DMS79 treated with DMSO at 0.1 percent for 48 hours (cell line): ENCODE data around the gene IGFALS.
"Not testable (repeated sequence)": the region's sequence is repeated elsewhere in the genome, so short reads cannot be mapped to it uniquely, and the experiment has no call there.

ENCODE experiments used
- DNase-seq: peaks from one replicate; lab custom pipeline; 2025; lab: John Stamatoyannopoulos, UW

IGFALS gene

GRCh38 chr16:1818204-1818872, 24.8 kb upstream of the IGFALS start:
- no peak for DNase-seq

DNA sequence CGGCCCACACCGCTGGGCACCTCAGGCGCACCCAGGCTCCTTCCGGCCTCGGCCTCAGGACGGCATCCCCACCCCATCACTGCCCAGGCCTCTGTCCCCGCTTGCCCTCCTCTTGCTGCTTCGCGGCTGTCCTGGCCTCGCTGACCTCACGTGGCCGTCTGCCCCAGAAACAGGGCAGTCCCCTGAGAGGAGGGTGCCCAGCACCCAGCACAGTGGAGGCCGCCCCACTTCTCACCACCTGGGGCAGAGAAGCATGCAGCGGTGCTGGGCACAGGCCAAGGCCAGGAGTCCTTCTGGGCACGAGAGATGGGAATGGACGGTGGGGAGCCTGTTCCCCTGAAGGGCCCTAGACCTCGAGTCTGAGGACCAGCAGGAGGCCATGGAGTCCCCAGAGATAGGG, 24.2 kb upstream of the IGFALS start:
- DNase-seq: no peak

DNA sequence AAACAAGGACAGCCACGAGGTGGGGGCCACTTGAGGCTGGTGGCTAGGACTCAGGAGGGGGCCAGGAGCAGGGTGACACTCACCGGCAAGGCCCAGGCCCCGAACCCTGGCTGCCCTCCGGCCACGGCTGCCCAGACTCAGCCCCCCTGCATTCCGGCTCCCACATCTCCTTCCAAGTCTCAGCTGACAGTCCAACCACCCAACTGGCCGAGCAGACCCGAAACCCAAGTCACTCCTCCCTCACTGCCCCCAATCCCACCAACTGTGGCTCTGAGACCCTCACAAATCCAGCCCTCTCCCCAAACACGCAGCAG, 23.7 kb upstream of the IGFALS start:
- no peak for DNase-seq

DNA sequence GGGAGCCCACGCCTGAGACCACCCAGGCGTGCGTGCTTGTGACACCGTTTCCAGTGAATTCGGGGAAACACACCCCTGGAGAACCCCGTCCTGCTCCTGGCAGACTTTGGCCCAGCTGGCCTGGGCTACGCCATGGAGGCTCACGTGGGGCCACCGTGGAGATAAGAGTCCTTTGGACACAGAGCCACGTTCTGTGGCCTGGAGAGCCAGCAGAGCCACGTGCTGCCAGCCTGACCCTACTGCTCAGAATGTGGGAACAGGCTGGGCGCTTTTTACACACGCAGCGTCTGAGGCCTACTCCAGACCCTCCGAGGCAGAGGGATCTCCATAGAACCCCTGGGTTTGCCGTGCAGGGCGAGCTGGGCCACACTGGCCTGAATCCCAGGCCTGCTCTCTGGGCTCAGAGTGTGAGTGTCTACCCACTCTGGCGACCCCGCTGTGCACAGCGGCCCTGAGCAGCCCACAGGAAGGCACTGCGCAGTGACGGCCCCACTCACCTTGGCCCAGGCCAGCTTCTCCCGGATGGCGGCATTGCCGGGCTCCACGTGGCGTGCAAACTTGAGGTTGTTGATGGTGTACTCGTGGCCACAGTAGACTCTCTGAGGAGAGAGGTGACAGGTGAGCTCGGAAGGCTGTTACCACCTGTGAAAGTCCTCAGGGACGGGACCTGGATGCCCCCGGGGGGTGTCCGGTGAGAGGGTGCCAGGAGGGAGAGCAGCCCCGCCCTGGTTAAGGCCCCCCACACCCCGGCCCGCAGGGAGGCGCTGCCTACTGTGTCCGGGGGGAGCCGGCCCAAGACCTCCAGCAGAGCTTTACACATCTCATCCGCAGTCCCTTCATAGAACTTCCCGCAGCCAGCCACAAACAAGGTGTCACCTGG, 23.1 kb upstream of the IGFALS start:
- DNase-seq: no peak

DNA sequence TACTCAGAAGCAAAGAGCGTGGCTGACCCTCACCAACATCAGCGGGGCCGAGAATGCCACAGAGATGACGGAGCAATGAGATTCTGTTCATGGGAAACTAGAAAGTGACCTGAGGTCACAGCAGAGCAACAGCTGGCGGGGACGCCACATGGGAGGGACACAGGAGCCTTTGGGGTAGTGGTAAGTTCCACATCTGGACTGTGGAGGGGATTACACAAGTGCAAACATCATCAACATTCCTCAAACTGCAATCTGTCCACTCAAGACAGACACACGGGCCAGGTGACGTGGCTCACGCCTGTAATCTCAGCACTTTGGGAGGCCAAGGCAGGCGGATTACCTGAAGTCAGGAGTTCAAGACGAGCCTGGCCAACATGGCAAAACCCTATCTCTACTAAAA, 22.0 kb upstream of the IGFALS start:
- no peak for DNase-seq

DNA sequence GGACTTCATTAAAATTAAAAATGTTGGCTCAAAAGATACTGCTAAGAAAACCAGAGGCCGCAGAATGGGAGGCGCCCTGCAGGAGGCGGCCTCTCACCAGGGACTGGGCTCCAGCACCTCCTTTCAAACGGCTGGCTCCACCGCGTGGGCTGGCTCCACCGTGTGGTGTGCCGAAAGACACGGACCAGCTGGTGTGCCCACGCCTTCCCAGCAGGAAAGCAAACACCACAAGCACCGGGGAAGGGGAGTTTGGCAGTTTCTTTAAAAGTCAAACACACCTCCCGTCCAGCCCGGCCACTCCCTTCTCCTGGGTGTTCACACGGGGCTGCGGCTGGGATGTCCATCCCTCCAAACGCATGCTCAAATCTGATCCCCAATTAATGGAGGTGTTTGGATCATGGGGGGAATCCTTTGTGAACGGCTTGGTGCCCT, 19.2 kb upstream of the IGFALS start:
- peak; percentile 5 for DNase-seq

- DNase-seq: no peak
These were observed 17.0 kb upstream of the IGFALS start for GRCh38 chr16:1810536-1810935.

DNA sequence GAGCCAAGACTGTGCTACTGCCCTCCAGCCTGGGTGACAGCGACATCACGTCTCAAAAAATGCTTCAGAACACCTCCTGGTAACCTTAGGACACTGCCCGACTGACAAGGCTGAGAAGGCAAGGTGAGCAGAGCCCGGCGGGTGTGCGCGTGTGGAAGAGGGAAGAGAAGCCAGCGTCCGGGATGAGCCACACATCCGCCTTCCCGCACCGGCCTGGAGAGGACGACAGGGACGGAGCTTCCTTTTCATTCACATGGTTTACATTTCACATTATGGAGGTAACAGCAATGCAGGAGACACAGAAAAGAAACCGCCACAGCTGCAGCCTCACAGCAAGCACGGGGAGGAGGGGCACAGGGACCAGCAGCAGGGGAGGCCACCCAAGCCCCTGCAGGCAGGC, 16.6 kb upstream of the IGFALS start:
- no peak for DNase-seq

GRCh38 chr16:1809281-1809801, 15.8 kb upstream of the IGFALS start:
- DNase-seq: no peak

DNA sequence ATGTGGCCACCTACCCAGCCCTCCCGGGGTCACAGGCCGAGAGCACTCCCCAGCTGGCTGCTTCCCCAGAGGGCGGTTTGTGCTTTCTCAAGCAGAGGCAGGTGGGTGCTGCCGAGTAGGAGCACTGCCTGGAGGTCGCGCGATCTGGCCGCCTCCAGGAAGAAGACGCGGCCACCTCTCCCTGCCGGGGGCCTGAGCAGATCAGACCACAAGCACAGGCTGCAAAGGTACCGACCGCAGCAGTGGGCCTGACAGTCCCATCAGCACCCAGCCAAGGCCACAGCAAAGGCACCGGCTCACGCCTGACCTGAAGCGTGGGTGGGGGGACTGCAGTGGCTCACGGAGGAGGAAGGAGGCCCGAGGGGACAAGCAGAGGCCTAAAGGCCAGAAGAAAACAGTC, 15.2 kb upstream of the IGFALS start:
- DNase-seq: no peak

DNA sequence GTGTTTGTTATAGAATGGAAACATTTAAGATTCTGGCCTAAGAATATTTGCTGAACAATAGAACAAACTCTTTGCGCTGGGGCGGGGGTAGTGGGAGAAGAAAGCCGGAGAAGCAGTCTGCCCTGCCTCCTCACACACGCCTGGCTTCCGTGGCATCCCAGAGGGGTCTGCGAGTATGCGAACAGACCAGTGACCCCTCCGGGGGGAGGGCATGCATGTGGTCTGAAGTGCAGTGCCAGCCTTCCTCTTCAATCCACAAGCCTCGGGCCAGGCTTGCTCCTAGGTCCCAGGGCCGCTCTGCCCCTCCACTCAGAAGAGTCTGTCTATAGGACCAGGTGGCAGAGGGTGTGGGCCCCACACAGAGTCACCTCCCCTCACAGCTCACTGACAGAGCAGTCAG, 14.1 kb upstream of the IGFALS start:
- no peak for DNase-seq

DNA sequence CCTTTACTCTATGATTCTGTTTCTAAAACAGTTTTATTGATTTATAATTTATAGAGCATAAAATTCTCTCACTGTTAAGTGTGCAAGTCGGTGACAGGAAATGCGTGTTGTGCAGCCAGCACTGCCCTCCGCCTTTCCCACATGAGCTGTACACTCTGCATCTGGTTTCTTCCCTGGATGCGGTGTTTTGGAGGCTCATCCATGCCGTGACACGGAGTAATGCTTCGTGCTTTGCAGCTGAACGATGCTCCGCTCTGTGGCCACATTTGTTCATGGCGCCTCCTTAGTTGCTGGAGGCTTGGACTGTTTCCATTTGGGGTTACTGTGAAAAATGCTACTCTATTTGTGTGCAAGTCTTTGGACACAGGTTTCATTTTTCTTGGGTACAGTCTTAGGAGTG, 7.2 kb upstream of the IGFALS start:
- no peak for DNase-seq

DNA sequence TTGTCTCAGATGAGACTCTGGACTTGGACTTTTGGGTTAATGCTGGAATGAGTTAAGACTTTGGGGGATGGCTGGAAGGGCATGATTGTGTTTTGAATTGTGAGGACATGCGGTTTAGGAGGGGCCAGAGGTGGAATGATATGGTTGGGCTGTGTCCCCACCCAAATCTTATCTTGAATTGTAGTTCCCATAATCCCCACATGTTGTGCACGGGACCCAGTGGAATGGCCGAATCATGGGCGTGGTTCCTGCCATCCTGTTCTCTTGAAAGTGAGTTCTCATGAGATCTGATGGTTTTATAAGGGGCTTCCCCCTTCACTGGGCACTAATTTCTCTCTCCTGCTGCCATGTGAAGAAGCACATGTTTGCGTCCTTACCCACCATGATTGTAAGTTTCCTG, 5.8 kb upstream of the IGFALS start:
- DNase-seq: not testable (repeated sequence)

DNA sequence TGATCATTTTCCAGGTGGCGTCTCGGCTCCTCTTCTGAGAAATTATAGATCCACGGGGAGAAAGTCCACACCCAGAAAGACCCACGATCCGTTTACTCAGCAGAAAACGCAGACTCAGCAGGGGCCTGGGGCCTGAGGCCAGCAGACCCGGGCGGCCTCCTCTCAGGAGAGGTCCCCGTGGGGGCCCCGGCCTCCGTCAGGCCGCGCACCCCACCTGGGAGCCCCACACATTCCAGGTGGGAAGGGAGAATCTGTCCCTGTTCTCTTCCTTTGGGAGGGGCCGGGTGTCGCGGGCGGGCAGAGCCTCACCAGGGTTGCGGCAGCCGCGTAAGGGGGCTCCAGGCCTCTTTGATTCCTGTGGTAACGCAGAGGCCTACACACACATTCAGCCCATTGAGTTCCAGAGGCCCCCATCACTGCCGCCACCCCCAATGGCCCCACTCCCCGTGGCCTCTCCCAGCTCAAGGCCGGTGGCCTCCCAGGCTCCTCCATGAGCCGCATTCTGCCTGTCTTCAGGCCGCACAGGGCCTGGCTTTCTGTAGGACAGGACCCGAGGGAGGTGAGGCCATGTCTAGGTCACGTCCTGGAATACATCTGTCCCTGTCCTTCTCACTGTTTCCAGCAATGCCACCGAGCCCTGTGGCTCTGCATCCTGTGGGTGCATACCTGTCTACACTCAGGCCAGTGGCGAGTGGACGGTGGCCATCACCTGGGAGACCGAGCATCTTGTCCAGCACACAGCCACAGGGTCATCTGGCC, 1.6 kb upstream of the IGFALS start:
- no peak for DNase-seq

GRCh38 chr16:1794221-1794871, 841 bp upstream of the IGFALS start:
- DNase-seq: peak; percentile 14

DNA sequence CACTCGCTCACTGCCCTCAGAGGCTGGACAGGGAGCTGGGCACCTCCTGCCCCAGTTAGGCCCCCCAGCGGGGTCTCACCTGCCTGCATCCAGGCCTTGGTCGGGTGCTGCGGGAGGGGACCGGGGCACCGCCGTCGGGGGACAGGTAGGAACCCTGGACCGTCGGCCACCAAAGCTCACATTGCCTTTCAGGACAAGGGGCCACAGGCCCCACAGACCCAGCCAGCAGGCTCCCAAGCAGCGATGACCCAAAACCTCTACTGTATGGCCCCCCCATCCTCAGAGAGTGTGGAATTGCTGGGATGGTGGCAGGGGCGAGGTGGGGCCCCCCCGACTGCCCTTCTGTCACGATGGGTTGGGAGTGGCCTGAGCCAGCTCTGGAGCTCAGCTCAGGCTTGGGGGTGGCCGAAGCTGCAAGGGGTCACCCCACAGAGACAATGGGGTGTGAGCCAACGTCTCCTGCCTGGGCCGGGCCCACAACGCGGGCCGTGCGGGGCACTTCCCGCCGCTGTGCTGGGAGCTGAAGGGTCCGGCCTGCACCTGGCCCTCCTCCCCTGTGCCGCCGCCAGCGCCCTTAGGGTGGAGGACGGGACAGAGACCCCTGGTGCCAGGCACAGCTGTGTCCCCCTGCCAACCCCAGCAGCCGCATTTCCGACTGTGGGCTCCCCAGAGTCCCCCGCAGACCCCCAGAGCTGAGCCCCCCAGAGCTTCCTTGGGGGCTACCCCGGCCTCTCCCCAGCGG, 498 bp downstream of the IGFALS start:
- no peak for DNase-seq

DNA sequence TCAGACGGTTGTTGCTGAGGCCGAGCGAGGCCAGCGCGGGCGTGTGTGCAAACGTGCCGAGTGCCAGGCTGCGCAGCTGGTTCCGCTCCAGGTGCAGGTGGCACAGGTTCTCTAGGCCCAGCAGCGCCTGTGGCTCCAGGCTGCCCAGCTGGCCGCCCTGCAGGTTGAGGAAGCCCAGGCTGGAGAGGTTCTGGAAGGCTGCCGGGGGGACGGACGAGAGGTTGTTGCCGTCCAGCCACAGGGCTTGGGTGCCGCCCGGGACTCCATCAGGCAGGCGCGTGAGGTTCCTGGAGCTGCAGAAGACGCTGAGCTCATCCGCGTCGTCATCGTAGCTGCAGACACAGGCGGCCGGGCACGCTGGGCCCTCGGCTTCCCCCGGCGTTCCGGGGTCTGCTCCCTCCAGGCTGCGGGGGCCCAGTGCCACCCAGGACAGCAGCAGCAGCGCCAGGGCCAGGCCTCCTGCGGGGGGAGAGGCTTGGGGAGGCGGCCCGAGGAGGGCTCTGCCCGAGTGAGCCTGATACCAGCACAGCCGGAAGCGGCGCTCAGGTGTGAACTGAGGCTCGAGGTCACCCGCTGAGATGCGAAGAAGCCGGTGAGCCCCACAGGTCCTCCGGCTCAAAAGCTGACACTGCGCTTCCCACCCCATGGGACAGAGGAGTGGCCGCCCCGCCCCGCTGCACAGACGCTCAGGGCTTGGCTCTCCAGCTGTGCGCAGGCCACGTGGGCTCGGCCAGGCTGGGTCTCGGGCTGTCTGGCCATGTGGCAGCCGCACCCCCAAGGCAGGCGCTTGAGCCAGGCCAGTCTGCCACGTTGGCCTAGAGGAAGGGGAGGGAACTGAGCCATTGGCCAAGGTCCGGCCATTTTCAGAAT, 1.3 kb downstream of the IGFALS start:
- DNase-seq: no peak

GRCh38 chr16:1791256-1791942, 2.1 kb downstream of the IGFALS start:
- DNase-seq: no peak

DNA sequence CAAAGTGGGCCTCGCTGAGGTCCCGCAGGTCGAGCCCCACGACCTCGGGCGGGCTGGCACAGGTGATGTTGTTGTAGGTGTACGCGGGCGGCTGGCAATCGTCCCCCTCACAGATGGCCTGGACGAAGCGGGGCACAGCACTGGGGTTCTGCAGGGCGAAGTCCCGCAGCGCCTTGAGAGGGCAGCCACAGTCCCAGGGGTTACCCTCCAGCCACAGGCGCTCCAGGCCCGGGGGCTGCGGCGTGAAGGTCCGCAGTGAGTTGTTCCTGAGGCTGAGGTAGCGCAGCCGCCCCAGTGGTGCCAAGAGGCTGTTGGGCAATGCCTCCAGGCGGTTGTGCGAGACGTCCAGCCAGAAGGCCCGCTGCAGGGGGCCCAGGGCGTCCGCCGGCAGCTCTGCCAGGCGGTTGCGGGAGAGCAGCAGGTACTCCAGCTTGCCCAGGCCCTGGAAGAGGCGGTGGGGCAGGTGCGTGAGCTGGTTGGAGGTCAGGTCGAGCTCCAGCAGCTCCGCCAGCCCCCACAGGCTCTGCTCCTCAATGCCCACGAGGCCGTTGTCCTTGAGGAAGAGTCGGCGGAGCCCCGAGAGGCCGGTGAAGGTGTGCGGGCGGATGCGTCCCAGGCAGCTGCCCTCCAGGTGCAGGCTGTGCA, 2.8 kb downstream of the IGFALS start:
- no peak for DNase-seq

DNA sequence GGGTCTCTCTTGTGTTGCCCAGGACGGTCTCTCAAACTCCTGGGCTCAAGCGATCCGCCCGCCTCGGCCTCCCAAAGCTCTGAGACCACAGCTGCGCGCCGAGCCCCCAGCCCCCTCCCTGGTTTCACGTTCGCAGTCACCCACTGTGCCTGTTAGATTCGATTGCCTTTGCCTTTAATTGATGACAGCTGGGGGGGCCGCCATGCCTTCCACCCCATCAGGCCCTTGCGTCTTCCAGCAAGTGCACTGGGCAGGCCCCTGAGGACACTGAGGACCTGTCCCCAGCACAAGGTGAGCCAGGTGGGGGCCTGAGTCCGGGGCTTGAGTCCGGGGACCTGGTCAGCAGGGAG, 3.3 kb downstream of the IGFALS start:
- DNase-seq: no peak
